Measurements from ENCODE around the gene ANKRD27. TPM values are rescaled to one million over a fixed set of nuclear protein-coding genes. Genes with fewer than 3 reads are reported as not detected.

The ANKRD27 gene
- total RNA-seq, 1 experiment from 2014 or later, result 48.1 TPM

DNA sequence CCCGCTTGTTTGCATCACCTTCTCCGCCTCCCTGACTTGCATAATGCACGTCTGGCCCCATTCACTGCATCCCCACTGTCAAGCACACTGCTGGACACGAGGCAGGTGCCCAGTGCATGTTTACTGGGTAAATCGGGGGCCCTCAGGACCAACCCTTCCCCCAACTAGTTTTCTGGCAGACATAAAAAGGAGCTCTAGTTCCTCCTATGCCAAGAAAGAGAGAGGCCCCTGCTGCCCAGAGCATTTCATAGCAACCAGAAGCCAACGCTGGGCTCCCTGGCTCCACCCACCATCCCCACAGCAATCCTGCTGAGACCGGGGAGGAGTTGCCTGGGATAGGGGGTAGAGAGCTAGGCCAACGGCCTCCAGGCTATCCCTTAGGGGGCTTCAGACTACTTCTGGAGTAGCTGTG lies 23.2 kb downstream of the ANKRD27 start:
- CTCF ChIA-PET, result interaction anchor here (1.0 kb wide), 1 partner anchor 52 kb away, joined by 3 read pairs; no protein-coding TSS in a partner anchor

More for the DNA sequence above, 23.2 kb downstream of the ANKRD27 start:
- Histone ChIP-seq H3K4me3 (replicated peaks in 1 of 2; ENCODE audit: low read depth in 1 of 2, low read length in 2 of 2) (no peak overlapping the region), H3K27me3 (ENCODE audit: insufficient read depth, low read length) (no peaks in the 10 kb centered on the region), H3K9me3 (ENCODE audit: control insufficient read depth in 1 of 2, insufficient read depth in 1 of 2, low read depth in 1 of 2, low read length in 2 of 2) (no peaks in the 10 kb centered on the region), H3K9ac (ENCODE audit: low read length) (no peak overlapping the region), H4K20me1 (ENCODE audit: insufficient read depth) (no peaks in the 10 kb centered on the region), H3K79me2 (ENCODE audit: insufficient read depth, low read length) (peaks cover 21% of the 10 kb centered on the region; the same call in 1 of the 2 replicates), H3K27ac (ENCODE audit: low read depth, low read length) (no peak overlapping the region), H3K9me2 (ENCODE audit: insufficient read depth) (no peaks in the 10 kb centered on the region), H2AFZ (ENCODE audit: low read depth, low read length, poor library complexity, severe bottlenecking) (no peak overlapping the region), H3K36me3 (ENCODE audit: control insufficient read depth in 1 of 2, insufficient read depth in 2 of 2, low read length in 2 of 2) (peaks cover 14 to 20% of the 10 kb centered on the region in 2 experiments; a peak in 3 of 4 replicates), H3K4me2 (ENCODE audit: low read length) (no peak overlapping the region), H3K4me1 (ENCODE audit: control insufficient read depth in 1 of 2, insufficient read depth in 2 of 2, low read length in 2 of 2) (peaks cover 3 to 6% of the 10 kb centered on the region in 2 experiments; a peak in 3 of 4 replicates)
- DNase-seq (ENCODE audit: low read depth, low spot score) (no peak), ATAC-seq (peak; percentile 70)
- intact Hi-C loops (cut with micrococcal nuclease), result no loop called here
- ChIA-PET POLR2A (no interaction called here), RAD21 (ENCODE audit: low non-redundant PET in 1 of 2, low total read pairs in 2 of 2, uncharacterized antibody in 2 of 2, unreplicated experiment in 2 of 2) (no interaction called here)
- BruUV-seq (replicated peaks), result no TSS peak
- TF ChIP-seq TCF7L2 (IDR thresholded peaks at IDR 0.05; ENCODE audit: borderline replicate concordance, extremely low read depth, insufficient read depth, insufficient read length), result no peak
- TF ChIP-seq SRF (IDR thresholded peaks at IDR 0.05; ENCODE audit: low read depth), result no peak
- TF ChIP-seq, protein P1, sequence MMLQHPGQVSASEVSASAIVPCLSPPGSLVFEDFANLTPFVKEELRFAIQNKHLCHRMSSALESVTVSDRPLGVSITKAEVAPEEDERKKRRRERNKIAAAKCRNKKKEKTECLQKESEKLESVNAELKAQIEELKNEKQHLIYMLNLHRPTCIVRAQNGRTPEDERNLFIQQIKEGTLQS (IDR thresholded peaks at IDR 0.05), result no peak
- TF ChIP-seq POLR2AphosphoS5 (IDR thresholded peaks at IDR 0.05; ENCODE audit: low read depth, low read length), result no peak
- TF ChIP-seq ZFX (IDR thresholded peaks at IDR 0.05), result no peak
- no peak for TF ChIP-seq POLR2A (IDR thresholded peaks at IDR 0.05; ENCODE audit: borderline replicate concordance, extremely low read depth, insufficient read depth, insufficient read length)
- no peak for TF ChIP-seq CEBPB (IDR thresholded peaks at IDR 0.05; ENCODE audit: low read depth)
- TF ChIP-seq, protein P2, sequence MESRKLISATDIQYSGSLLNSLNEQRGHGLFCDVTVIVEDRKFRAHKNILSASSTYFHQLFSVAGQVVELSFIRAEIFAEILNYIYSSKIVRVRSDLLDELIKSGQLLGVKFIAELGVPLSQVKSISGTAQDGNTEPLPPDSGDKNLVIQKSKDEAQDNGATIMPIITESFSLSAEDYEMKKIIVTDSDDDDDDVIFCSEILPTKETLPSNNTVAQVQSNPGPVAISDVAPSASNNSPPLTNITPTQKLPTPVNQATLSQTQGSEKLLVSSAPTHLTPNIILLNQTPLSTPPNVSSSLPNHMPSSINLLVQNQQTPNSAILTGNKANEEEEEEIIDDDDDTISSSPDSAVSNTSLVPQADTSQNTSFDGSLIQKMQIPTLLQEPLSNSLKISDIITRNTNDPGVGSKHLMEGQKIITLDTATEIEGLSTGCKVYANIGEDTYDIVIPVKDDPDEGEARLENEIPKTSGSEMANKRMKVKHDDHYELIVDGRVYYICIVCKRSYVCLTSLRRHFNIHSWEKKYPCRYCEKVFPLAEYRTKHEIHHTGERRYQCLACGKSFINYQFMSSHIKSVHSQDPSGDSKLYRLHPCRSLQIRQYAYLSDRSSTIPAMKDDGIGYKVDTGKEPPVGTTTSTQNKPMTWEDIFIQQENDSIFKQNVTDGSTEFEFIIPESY (IDR thresholded peaks at IDR 0.05; ENCODE audit: extremely low read depth, insufficient replicate concordance, low read length), result no peak
- no peak for TF ChIP-seq RAD21 (IDR thresholded peaks at IDR 0.05; ENCODE audit: low read depth)
- TF ChIP-seq YY1 (IDR thresholded peaks at IDR 0.05; ENCODE audit: extremely low read depth, insufficient replicate concordance, low read depth, low read length), result no peak
- TF ChIP-seq SIN3A (IDR thresholded peaks at IDR 0.05; ENCODE audit: low read depth), result no peak
- TF ChIP-seq, protein P3, sequence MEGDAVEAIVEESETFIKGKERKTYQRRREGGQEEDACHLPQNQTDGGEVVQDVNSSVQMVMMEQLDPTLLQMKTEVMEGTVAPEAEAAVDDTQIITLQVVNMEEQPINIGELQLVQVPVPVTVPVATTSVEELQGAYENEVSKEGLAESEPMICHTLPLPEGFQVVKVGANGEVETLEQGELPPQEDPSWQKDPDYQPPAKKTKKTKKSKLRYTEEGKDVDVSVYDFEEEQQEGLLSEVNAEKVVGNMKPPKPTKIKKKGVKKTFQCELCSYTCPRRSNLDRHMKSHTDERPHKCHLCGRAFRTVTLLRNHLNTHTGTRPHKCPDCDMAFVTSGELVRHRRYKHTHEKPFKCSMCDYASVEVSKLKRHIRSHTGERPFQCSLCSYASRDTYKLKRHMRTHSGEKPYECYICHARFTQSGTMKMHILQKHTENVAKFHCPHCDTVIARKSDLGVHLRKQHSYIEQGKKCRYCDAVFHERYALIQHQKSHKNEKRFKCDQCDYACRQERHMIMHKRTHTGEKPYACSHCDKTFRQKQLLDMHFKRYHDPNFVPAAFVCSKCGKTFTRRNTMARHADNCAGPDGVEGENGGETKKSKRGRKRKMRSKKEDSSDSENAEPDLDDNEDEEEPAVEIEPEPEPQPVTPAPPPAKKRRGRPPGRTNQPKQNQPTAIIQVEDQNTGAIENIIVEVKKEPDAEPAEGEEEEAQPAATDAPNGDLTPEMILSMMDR (IDR thresholded peaks at IDR 0.05 in 2 of 3, conservative IDR thresholded peaks at IDR 0.05 in 1 of 3; ENCODE audit: borderline replicate concordance in 1 of 3, insufficient read depth in 1 of 3, low read depth in 2 of 3, low read length in 2 of 3), result no peak
- TF ChIP-seq EGR1 (IDR thresholded peaks at IDR 0.05; ENCODE audit: low read depth), result no peak
- TF ChIP-seq CBX3 (IDR thresholded peaks at IDR 0.05; ENCODE audit: low read depth), result no peak
- TF ChIP-seq ELF1 (IDR thresholded peaks at IDR 0.05; ENCODE audit: borderline replicate concordance, low read depth), result no peak
